Stimulated activated CD8-positive, alpha-beta memory T cell treated with anti-CD3 and anti-CD28 coated beads, Interleukin-15, amount 100 ng/mL, for 1 hour (primary cell): ENCODE data around the gene CEP164.
"Not testable (repeated sequence)": the region's sequence is repeated elsewhere in the genome, so short reads cannot be mapped to it uniquely, and the experiment has no call there.

Experiments used
- DNase-seq: peaks from one replicate; pipeline ENCODE4 v3.0.0-alpha.2; 2020; ENCODE audit warnings: low read depth

Gene CEP164

DNA sequence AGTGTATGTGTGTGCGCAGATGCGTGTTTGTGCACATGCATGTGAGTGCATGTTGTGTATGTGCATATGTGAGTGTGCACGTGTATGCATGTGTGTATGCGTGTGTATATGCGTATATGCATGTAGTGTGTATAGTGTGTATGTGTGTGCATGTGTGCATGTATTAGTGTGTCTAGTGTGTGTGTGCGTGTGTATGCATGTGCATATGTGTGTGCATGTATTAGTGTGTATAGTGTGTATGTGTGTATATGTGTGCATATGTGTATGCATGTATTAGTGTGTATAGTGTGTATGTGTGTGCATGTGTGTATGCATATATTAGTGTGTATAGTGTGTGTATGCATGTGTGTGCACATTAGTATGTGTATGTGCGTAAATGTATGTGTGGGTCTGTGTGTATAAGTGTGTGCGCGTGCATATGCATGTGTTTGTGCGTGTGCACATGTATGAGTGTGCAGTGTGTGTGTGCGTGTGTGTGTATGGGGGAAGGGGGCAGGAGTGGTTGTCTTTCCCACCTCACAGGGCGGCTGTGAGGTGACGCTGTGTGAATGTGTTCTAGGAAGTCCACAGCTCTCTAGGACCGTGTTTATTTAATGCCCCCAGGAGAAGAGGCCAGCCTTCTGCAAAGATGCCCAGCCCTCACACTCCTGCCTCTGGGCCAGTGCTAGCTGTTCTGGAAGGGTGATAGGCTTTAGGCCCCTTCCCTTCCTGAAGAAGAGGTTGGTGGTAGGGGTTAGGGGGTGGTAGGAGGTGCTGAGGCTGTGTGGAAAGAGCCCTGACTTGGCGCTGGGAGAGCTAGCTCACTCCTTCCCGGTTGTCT lies 114.6 kb downstream of the CEP164 start:
- DNase-seq: no peak

DNA sequence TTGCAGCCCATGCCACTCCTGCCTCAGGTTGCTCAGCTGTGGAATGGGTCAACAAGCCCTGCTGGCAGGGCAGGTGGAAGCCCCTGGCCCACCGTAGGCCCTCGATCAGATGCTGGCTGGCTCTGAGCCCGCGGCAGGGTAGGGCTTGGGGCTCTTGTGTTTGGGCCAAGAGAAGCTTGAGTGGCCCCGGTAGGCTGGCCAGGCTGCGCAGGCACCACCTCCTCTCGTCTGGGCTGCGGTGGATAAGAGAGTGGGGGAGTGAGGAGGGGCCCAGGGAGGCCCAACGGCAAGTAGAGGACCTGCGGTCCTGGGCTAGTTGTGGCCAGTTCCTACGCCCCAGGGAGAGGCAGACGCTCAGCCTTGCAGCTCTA lies 115.2 kb downstream of the CEP164 start:
- DNase-seq: no peak

DNA sequence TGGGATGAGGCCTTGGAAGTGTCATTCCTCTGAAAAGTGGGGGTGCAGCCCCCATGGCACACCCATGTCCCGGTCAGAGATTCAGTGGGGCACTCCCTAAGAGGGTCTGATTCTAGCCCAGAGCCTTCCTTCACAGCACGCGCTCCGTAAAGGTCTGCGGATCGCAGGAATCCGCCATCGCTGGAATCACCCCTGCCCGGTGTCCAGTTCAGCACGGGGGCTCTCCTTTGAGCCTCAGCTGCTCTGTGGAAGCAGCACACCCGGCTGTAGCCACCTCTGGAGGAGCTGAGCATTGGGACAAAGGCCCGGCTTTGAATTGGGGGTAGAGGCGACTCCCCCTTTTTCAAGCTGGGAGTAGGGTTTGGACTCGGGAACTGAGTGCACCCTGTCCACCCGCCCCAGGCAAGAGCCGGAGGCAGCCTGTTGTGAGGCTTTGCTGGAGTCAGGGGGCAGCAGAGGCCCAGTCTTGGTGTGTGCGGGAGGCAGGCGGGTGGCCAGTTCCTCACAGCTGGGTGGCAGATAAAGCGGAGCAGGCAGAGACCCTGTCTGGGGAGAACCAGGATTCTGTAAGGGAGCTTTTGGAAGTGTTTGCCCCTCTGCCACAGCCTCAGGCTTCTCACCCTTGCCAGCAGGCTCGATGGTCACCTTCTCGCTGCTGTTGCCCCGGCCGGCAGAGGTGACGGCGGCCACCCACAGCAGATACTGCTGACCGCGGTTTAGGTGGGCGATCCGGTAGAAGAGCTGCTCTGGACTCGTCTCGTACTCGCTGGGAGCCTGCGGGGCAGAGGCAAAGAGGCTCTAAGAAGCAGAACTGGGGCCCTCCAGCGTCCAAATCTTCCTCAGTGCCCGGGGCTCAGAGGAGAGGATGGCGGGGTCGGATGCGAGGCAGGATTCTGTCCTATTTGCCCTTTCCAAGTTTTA lies 115.9 kb downstream of the CEP164 start:
- DNase-seq: no peak

DNA sequence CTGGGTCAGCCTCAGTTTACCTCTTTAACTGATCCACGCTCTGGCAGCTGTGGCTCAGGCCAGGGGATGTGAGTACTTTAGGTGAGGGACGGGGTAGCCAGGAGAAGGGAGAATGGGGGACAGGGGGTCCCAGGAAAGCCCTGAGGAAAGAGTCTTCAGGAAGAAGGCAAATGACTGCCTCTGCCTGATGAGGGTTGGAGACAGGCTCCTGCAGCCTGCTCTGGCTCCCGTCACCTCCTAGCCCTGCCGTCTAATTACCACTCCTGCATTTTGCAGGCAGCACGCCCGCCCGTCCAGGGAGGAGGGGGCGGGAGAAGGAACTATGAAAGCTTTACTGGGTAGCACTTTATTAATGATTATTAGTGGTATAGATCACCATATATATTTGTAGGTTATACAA lies 116.6 kb downstream of the CEP164 start:
- no peak for DNase-seq

GRCh38 chr11:117444711-117445658 lies 117.3 kb downstream of the CEP164 start:
- DNase-seq: no peak

GRCh38 chr11:117449111-117449693 lies 121.5 kb downstream of the CEP164 start:
- no peak for DNase-seq

- DNase-seq: no peak
Measured at GRCh38 chr11:117453886-117454563, 126.4 kb downstream of the CEP164 start.

DNA sequence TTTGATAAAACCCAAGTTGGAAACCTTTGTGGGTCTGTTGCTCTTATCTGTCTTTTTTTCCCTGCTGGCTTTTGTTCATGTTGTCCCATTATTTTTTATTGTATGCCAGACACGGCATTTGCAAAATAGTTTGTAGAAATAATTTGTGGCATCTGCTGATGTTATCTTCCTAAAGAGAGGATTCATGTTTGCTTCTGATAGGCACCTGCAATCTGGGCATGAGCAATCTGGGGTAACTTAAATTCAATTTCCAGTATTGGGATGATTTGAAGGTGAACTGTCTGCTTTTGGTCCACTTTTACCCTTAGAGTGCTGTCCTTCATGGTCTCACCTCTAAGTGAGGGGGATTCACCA lies 126.9 kb downstream of the CEP164 start:
- no peak for DNase-seq

GRCh38 chr11:117456027-117456720 lies 128.5 kb downstream of the CEP164 start:
- no peak for DNase-seq

- DNase-seq: not testable (repeated sequence)
Measured at GRCh38 chr11:117456721-117457029, 129.0 kb downstream of the CEP164 start.

DNA sequence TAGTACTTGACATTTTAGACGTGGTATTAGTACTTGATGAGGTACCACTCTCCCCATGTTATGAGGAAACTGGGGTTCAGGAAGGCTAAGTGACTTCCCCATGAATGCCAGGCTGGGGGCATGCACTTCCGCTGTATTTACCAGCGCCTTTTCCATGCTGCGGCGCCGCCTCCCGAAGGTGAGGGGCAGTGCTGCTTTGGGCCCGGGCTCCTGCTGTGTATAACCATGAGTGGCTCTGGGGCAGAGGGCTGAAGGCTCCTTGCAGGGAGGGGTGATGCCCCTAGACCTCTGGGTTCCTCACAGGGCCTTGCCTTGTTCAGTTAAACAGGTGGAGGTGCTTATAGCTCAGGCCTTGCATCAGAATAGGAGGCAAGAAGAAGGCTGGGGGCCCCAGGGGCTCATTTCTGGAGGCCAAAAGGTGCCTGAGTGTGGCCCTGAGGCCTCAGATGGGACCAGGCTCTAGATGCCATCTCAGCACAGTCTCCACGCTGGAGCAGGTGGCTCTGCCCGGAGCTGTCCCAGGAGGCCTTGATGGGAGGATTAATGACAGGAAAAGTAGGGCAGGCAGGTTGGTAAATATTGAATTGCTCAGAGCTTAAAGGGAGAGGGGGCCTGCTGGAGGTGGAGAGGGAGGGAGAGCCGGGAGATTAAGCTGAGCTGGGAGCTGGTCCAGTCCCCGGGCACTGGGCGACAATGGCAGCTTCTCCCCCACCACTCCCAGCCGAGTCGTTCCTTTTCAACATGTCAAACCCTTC lies 129.6 kb downstream of the CEP164 start:
- no peak for DNase-seq

GRCh38 chr11:117457835-117458234 lies 130.2 kb downstream of the CEP164 start:
- DNase-seq: no peak

DNA sequence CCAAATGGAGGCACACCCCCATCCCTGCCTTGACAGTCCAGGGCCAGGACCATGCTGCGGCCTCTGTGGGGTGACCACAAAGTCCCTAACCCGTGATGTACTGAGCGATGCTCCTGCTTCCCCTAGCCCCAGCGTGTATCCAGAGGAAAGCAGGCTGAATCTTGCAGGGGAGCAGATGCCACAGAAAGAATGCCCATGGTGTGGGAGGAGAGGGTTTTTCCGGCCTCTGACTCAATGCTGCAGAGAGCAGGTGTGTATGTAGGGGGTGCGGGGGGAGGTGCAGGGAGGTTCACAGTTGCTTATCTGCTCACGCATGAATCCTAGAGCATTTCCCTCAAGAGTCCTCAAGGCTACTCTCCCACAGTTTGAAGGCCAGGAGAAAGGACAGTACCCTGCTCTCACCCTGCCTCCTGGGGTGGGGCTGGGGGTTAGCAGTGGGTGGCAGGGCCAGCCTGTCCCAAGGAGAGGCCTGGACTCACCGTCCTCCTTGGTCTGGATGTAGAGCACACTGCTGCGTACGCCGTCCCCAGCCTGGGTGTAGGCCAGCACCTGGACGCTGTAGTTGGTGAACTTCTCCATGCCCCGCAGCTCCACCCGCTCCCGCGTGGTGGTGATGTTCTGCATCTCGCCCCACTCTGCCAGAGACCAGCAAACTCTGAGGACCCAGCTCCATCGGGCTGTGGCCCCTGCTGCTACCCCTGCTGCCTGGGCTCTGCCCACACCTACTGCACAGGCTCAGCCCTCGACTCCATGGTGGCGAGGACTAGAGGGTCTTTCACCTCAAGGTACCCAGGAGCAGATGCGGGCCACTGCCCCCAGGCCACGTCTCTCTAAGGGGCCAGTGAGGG lies 130.8 kb downstream of the CEP164 start:
- DNase-seq: no peak

- no peak for DNase-seq
Measured at GRCh38 chr11:117459123-117459978, 131.7 kb downstream of the CEP164 start.

DNA sequence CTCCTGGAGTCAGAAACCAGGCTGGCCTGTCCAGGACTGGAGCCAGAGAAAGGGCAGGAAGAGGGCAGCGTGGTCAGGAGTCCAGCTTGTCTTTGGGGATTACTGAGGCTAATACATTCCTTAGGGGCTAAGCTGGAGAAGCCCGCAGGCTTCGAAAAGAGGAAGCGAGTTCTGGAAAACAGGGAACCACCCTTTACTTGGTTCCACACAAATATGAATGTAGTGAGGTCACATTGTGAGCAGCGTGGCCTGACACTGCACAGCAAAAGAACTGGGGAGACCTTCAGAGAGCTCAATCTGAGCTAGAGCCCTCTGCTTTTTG lies 132.3 kb downstream of the CEP164 start:
- DNase-seq: no peak

DNA sequence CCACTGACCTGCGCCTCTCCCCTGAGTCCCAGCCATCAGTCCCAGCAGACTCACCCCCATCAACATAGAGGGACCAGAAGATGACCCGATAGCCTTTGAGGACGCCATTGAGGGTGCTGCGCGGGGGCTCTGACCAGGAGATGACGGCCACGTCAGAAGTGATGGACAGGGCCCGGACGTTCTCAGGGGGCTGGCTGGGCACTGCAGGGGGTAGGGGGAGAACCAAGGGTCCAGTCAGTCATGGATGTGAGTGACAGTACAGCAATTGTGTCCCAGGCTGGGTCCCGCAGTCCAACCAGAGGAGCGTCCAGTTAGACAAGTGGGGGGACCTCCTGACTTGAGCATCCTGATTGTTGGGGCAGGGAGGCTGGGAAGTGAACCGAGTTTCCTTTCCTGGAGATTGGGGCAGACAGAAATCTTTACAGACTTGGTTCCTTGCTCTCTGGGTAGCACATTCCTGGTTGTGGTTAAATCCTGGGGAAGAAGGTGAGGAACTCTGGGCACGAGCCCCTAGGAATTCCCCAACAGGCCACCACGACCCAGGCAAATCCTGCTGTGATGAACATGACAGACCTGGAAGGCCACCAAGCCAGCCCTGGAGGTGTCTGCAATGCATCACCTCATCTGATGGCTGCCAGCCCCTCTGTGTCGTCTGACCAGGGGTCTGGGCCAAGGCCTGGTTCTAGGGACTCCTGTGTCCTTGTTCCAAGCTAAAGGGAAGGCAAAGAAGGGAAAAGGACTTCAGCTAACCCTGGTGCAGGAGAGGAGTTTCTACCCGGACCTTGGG lies 133.9 kb downstream of the CEP164 start:
- no peak for DNase-seq

- no peak for DNase-seq
Measured at GRCh38 chr11:117462183-117462863, 134.7 kb downstream of the CEP164 start.
